Measurements from ENCODE around the gene TMEM231.
"Not testable (repeated sequence)": the region's sequence is repeated elsewhere in the genome, so short reads cannot be mapped to it uniquely, and the experiment has no call there.

The TMEM231 gene

GRCh38 chr16:75555707-75556430 is at the start of gene TMEM231:
Gene TMEM231 (minus strand): TSS chr16:75556252. CDS start chr16:75556209, 43 bp downstream.
- H3K9ac ChIP-seq (ENCODE audit: low read depth, low read length), result peak within 1 kb of the TSS; percentile 91
- H3K36me3 ChIP-seq (ENCODE audit: insufficient read depth, low read length), result no peaks in the 10 kb centered on the region
- no peaks in the 10 kb centered on the region for H3K9me3 ChIP-seq (ENCODE audit: control insufficient read depth, insufficient read depth, low read length)
- H3K4me1 ChIP-seq (ENCODE audit: insufficient read depth, low read length), result peaks cover 3% of the 10 kb centered on the region; the same call in 1 of the 2 replicates

GRCh38 chr16:75603241-75603640 is 47.2 kb upstream of the TMEM231 start:
- no peaks in the 10 kb centered on the region for H3K4me1 ChIP-seq (ENCODE audit: insufficient read depth, low read length)
- no peak overlapping the region for H3K9ac ChIP-seq (ENCODE audit: low read depth, low read length)
- no peaks in the 10 kb centered on the region; the same call in 1 of the 2 replicates for H3K9me3 ChIP-seq (ENCODE audit: control insufficient read depth, insufficient read depth, low read length)
- peaks cover 42% of the 10 kb centered on the region for H3K36me3 ChIP-seq (ENCODE audit: insufficient read depth, low read length)

- peaks cover 41% of the 10 kb centered on the region for H3K36me3 ChIP-seq (ENCODE audit: insufficient read depth, low read length)
- no peaks in the 10 kb centered on the region; the same call in 1 of the 2 replicates for H3K9me3 ChIP-seq (ENCODE audit: control insufficient read depth, insufficient read depth, low read length)
- H3K4me1 ChIP-seq (ENCODE audit: insufficient read depth, low read length), result peaks cover 7% of the 10 kb centered on the region
- no peak overlapping the region for H3K9ac ChIP-seq (ENCODE audit: low read depth, low read length)
Measured at GRCh38 chr16:75599452-75600277, 43.6 kb upstream of the TMEM231 start.

GRCh38 chr16:75593825-75594820 is 38.1 kb upstream of the TMEM231 start:
- no peaks in the 10 kb centered on the region for H3K9me3 ChIP-seq (ENCODE audit: control insufficient read depth, insufficient read depth, low read length)
- H3K4me1 ChIP-seq (ENCODE audit: insufficient read depth, low read length), result peaks cover 30% of the 10 kb centered on the region
- H3K9ac ChIP-seq (ENCODE audit: low read depth, low read length), result peak overlapping the region; percentile 40
- H3K36me3 ChIP-seq (ENCODE audit: insufficient read depth, low read length), result peaks cover 5% of the 10 kb centered on the region; the same call in 1 of the 2 replicates

- H3K9me3 ChIP-seq (ENCODE audit: control insufficient read depth, insufficient read depth, low read length), result no peaks in the 10 kb centered on the region
- peaks cover 5% of the 10 kb centered on the region; the same call in 1 of the 2 replicates for H3K36me3 ChIP-seq (ENCODE audit: insufficient read depth, low read length)
- peaks cover 30% of the 10 kb centered on the region for H3K4me1 ChIP-seq (ENCODE audit: insufficient read depth, low read length)
- no peak overlapping the region for H3K9ac ChIP-seq (ENCODE audit: low read depth, low read length)
Measured at GRCh38 chr16:75593308-75593707, 37.3 kb upstream of the TMEM231 start.

- H3K4me1 ChIP-seq (ENCODE audit: insufficient read depth, low read length), result peaks cover 30% of the 10 kb centered on the region
- not testable (repeated sequence) for H3K36me3 ChIP-seq (ENCODE audit: insufficient read depth, low read length); H3K9ac ChIP-seq (ENCODE audit: low read depth, low read length); H3K9me3 ChIP-seq (ENCODE audit: control insufficient read depth, insufficient read depth, low read length)
Measured at GRCh38 chr16:75591927-75592326, 35.9 kb upstream of the TMEM231 start.

GRCh38 chr16:75590920-75591843 is 35.1 kb upstream of the TMEM231 start:
- H3K36me3 ChIP-seq (ENCODE audit: insufficient read depth, low read length), result no peaks in the 10 kb centered on the region
- H3K9ac ChIP-seq (ENCODE audit: low read depth, low read length), result no peak overlapping the region

GRCh38 chr16:75589306-75589705 is 33.3 kb upstream of the TMEM231 start:
- Histone ChIP-seq H3K9ac (ENCODE audit: low read depth, low read length) (no peak overlapping the region), H3K4me1 (ENCODE audit: insufficient read depth, low read length) (peaks cover 20% of the 10 kb centered on the region), H3K9me3 (ENCODE audit: control insufficient read depth, insufficient read depth, low read length) (no peaks in the 10 kb centered on the region), H3K36me3 (ENCODE audit: insufficient read depth, low read length) (no peaks in the 10 kb centered on the region)

More at GRCh38 chr16:75590920-75591843, 35.1 kb upstream of the TMEM231 start:
- no peaks in the 10 kb centered on the region for H3K9me3 ChIP-seq (ENCODE audit: control insufficient read depth, insufficient read depth, low read length)
- H3K4me1 ChIP-seq (ENCODE audit: insufficient read depth, low read length), result peaks cover 30% of the 10 kb centered on the region

- Histone ChIP-seq H3K9me3 (ENCODE audit: control insufficient read depth, insufficient read depth, low read length) (no peaks in the 10 kb centered on the region), H3K4me1 (ENCODE audit: insufficient read depth, low read length) (peaks cover 19% of the 10 kb centered on the region), H3K9ac (ENCODE audit: low read depth, low read length) (no peak overlapping the region), H3K36me3 (ENCODE audit: insufficient read depth, low read length) (no peaks in the 10 kb centered on the region)
Measured at GRCh38 chr16:75588716-75589115, 32.7 kb upstream of the TMEM231 start.

GRCh38 chr16:75584108-75584507 is 28.1 kb upstream of the TMEM231 start:
- Histone ChIP-seq H3K9ac (ENCODE audit: low read depth, low read length) (no peak overlapping the region), H3K9me3 (ENCODE audit: control insufficient read depth, insufficient read depth, low read length) (no peaks in the 10 kb centered on the region), H3K4me1 (ENCODE audit: insufficient read depth, low read length) (no peaks in the 10 kb centered on the region), H3K36me3 (ENCODE audit: insufficient read depth, low read length) (peaks cover 3% of the 10 kb centered on the region; the same call in 1 of the 2 replicates)

GRCh38 chr16:75579281-75579834 is 23.3 kb upstream of the TMEM231 start:
- Histone ChIP-seq H3K36me3 (ENCODE audit: insufficient read depth, low read length) (peaks cover 15% of the 10 kb centered on the region), H3K9ac (ENCODE audit: low read depth, low read length) (no peak overlapping the region), H3K9me3 (ENCODE audit: control insufficient read depth, insufficient read depth, low read length) (no peaks in the 10 kb centered on the region), H3K4me1 (ENCODE audit: insufficient read depth, low read length) (peaks cover 9% of the 10 kb centered on the region)

GRCh38 chr16:75578725-75579124 is 22.7 kb upstream of the TMEM231 start:
- Histone ChIP-seq H3K9me3 (ENCODE audit: control insufficient read depth, insufficient read depth, low read length) (no peaks in the 10 kb centered on the region), H3K36me3 (ENCODE audit: insufficient read depth, low read length) (peaks cover 20% of the 10 kb centered on the region), H3K4me1 (ENCODE audit: insufficient read depth, low read length) (peaks cover 9% of the 10 kb centered on the region), H3K9ac (ENCODE audit: low read depth, low read length) (no peak overlapping the region)

- Histone ChIP-seq H3K9ac (ENCODE audit: low read depth, low read length) (no peak overlapping the region), H3K36me3 (ENCODE audit: insufficient read depth, low read length) (peaks cover 20% of the 10 kb centered on the region), H3K9me3 (ENCODE audit: control insufficient read depth, insufficient read depth, low read length) (no peaks in the 10 kb centered on the region), H3K4me1 (ENCODE audit: insufficient read depth, low read length) (peaks cover 9% of the 10 kb centered on the region)
Measured at GRCh38 chr16:75578212-75578611, 22.2 kb upstream of the TMEM231 start.

Measured in ES-I3 (cell line).